Motor neuron (in vitro differentiated cells): Measurements from ENCODE around the gene OR6K2. TPM values are rescaled to one million over a fixed set of nuclear protein-coding genes. Genes with fewer than 3 reads are reported as not detected.

ENCODE experiments used
- ATAC-seq, 8 experiments: fragments of 200-7000 bp; cut with Tn5 transposase; replicated peaks in 6 of 8; 2 replicates each; pipeline ENCODE4 v1.8.0; 2021; ENCODE audit warnings: mild to moderate bottlenecking in 8 of 8, moderate library complexity in 8 of 8
- H3K27ac ChIP-seq, 2 donors: fragments of 250-450 bp; sonication (Bioruptor Pico); 2 replicates each; pipeline ENCODE4 v1.9.0; 2021; ENCODE audit warnings: antibody characterized with exemption in 2 of 2, mild to moderate bottlenecking in 2 of 2, moderate library complexity in 1 of 2
- H3K4me1 ChIP-seq, 2 donors: fragments of 250-450 bp; sonication (Bioruptor Pico); replicated peaks in 1 of 2; 2 replicates each; pipeline ENCODE4 v1.6.1; 2021; ENCODE audit warnings: antibody characterized with exemption in 2 of 2, mild to moderate bottlenecking in 2 of 2, moderate library complexity in 1 of 2
- H3K4me3 ChIP-seq, 5 donors: fragments of 250-450 bp; sonication (Bioruptor Pico); 2 replicates each; pipeline ENCODE4 v1.9.0; 2021; ENCODE audit warnings: antibody characterized with exemption in 5 of 5, mild to moderate bottlenecking in 5 of 5, moderate library complexity in 4 of 5
- WGBS, 10 experiments: fragments of 450-650 bp; shearing (Covaris generic); methylation state at CpG; one replicate each; pipeline ENCODE4 v1.0.0; 2022; 5-methylcytosine and 5-hydroxymethylcytosine counted together
- in situ Hi-C, 9 experiments: fragments of 400-800 bp; cut with MboI; loops; one replicate each; pipeline ENCODE4 v1.15.0; 2021; ENCODE audit warnings: low sequenced_read_pairs in 9 of 9, low pct_unique_long_range_greater_than_20kb in 2 of 9; ENCODE audit not compliant: unreplicated experiment in 9 of 9
- total RNA-seq, 8 experiments: library from RNA; unstranded; fragments of 300-600 nt; gene quantifications; 2 replicates each; pipeline versions ENCODE4 v1.2.3 to v1.2.4, GENCODE V29; 2022

The OR6K2 gene
- total RNA-seq, 8 experiments from 2014 or later = 0.62 TPM; not detected in 7

DNA sequence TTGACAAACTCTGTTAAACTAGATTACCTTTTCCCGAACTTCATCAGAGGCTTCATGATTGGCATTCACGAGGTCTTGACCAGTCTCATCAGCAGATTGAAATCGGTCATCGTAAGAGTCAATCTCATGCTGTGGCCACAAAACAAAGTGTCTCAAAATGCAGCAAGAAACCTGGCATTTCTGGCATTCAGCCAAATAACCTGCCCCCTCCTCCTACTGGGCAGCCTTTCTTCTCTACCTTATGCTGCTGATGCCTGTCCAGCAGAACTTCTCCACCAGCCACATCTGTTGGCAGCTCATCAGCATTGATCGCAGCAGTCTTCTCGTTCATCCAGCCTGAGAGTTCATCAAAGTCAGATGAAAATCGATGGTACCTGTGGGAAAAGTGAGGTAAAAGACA is 26.1 kb downstream of the OR6K2 start:
- ATAC-seq = no peak

DNA sequence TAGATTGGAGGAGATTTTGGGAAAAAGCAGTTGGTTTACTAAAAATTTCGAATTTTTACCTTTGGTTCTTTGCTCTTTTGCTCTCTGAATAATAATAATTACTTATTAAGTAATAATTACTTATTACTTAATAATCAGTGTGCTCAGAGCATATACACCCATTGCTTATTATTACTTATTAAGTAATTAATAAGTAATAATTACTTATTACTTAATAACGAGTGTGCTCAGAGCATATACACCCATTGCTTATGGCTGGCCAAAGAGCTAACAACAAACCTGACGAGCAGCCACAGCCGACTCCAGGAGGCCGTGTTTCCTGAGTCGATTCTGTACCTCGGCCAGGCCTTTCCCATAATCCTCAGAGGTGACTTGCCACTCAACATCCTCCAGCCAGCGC is 34.4 kb downstream of the OR6K2 start:
- Histone ChIP-seq H3K4me3 (no peak overlapping the region), H3K4me1 (no peaks in the 10 kb centered on the region), H3K27ac (no peak overlapping the region)
- no peak for ATAC-seq
- in situ Hi-C loops = no loop called here
- WGBS, 10 experiments = 0 to 80% (median 55%) methylated on average over 1 to 8 of the region's 8 CpGs; no CpG with 5 or more reads in 2 of the 10 experiments

More for the DNA sequence above, 26.1 kb downstream of the OR6K2 start:
- in situ Hi-C loops = no loop called here
- WGBS, 10 experiments = 0 to 90% (median 80%) methylated on average over 1 to 7 of the region's 7 CpGs; no CpG with 5 or more reads in 2 of the 10 experiments
- H3K4me3 ChIP-seq = no peak overlapping the region
- no peaks in the 10 kb centered on the region for H3K4me1 ChIP-seq
- no peak overlapping the region for H3K27ac ChIP-seq

DNA sequence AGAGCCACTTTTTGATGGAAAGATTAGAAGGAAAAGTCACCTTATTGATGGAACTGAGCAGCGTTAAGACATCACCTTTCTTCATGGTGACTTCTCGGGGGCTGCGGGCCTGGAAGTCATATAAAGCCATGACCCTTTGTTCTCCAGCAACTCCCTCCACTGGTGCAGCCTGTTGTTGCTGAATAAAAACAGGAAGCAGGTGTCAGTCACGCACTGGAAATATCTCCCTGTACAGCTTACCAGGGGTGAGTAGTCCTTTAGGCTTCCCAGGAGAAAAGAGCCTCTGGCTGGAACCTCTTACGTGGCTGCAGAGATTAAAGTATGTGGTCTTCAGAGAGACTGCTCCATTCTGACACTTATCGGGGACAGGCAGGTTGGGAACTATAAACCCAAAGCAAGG is 45.9 kb downstream of the OR6K2 start:
- in situ Hi-C loops = no loop called here
- 8 to 95% (median 81%) methylated on average over 1 to 6 of the region's 6 CpGs; no CpG with 5 or more reads in 1 of the 10 experiments for WGBS, 10 experiments
- Histone ChIP-seq H3K4me1 (no peaks in the 10 kb centered on the region), H3K4me3 (no peak overlapping the region), H3K27ac (no peak overlapping the region)
- no peak for ATAC-seq

DNA sequence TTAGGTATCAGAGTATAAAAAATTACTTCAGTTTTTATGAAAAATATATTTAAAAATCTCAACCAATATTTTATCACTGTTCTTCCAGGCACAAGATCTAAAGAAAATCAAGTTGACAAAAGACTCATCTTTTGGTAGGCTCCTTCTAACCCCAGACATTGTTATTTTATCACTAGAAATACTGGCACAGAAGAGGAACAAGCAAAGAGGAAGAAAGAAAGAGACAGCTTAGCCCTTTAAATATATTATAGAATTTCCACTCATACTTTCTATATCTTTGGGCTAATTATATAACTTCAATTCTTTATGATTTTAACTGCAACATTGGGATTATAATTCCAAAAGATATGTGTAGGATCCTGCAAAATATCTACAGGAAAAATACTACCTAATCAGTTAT is 46.4 kb downstream of the OR6K2 start:
- Histone ChIP-seq H3K4me1 (no peaks in the 10 kb centered on the region), H3K27ac (no peak overlapping the region), H3K4me3 (no peak overlapping the region)
- in situ Hi-C loops = no loop called here
- ATAC-seq = no peak

DNA sequence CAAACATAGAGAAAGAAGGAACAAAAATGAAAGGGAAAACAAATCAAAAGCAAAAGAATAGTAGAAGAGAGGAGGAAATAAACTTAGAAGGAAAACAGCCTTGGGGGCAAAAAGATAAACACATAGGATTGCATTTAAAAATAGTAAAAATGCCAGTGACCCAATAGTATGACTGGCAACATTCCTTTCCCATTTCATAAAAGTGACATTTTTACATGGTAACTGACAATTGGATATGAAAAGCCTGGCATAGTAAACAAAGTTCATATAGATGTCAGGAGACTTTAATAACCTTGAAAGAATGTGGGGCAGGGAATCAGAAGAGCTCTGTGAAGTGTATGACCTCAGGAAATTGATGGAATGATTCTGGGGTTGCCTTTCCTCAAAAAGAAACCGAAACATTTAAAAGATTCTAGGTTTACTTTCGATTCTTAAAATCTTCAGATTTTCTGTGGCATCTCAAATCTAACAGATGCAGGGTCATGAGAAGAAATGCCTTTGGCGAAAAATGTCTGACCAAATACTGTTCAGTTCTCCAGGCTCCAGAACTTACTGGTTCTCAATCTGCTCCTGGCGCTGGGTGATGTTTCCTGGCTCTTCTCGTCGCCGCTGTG is 47.6 kb downstream of the OR6K2 start:
- Histone ChIP-seq H3K4me3 (no peak overlapping the region), H3K4me1 (no peaks in the 10 kb centered on the region), H3K27ac (no peak overlapping the region)
- in situ Hi-C loops = no loop called here
- 0 to 88% (median 74%) methylated on average over 1 to 7 of the region's 7 CpGs for WGBS, 10 experiments
- peak in 1 of 8 experiments; percentile 23 for ATAC-seq

Other genes starting within 250 kb of the OR6K2 start
- 1 to 10 TPM in 1 of 8 experiments, under 1 TPM in 4, not detected in 3; 0.15 to 1.3 (median 0.38) TPM for gene OR10K1, start 238.8 kb downstream of the OR6K2 start, total RNA-seq
- not detected for gene OR10R2, start 228.4 kb downstream of the OR6K2 start, total RNA-seq
- gene OR6Y1, start 146.2 kb downstream of the OR6K2 start, total RNA-seq = under 1 TPM in 5 of 8 experiments, not detected in 3; 0.09 to 0.81 (median 0.21) TPM
- 1 to 10 TPM in 1 of 8 experiments, under 1 TPM in 3, not detected in 4; 0.08 to 1.0 (median 0.45) TPM for gene OR6P1, start 130.1 kb downstream of the OR6K2 start, total RNA-seq
- under 1 TPM in 3 of 8 experiments, not detected in 5; 0.21 to 1.00 (median 0.49) TPM for gene OR10X1, start 120.8 kb downstream of the OR6K2 start, total RNA-seq
- gene OR10Z1, start 95.4 kb downstream of the OR6K2 start, total RNA-seq = 1 to 10 TPM in 1 of 8 experiments, under 1 TPM in 4, not detected in 3; 0.10 to 1.1 (median 0.23) TPM
- gene SPTA1, start 13.9 kb downstream of the OR6K2 start, total RNA-seq = 1 to 10 TPM in 1 of 8 experiments, under 1 TPM in 4, not detected in 3; 0.17 to 1.1 (median 0.46) TPM
- gene OR6K3, start 20.1 kb upstream of the OR6K2 start, total RNA-seq = under 1 TPM in 3 of 8 experiments, not detected in 5; 0.32 to 0.81 (median 0.54) TPM
- gene OR6K6, start 54.1 kb upstream of the OR6K2 start, total RNA-seq = 1 to 10 TPM in 1 of 8 experiments, not detected in 7; 1.0 TPM
- under 1 TPM in 5 of 8 experiments, not detected in 3; 0.05 to 0.81 (median 0.17) TPM for gene OR6N1, start 71.5 kb upstream of the OR6K2 start, total RNA-seq
- under 1 TPM in 6 of 8 experiments, not detected in 2; 0.05 to 0.90 (median 0.15) TPM for gene OR6N2, start 80.6 kb upstream of the OR6K2 start, total RNA-seq
- gene MNDA, start 130.7 kb upstream of the OR6K2 start, total RNA-seq = under 1 TPM in 1 of 8 experiments, not detected in 7; 0.22 TPM
- 1 to 10 TPM in 1 of 8 experiments, under 1 TPM in 3, not detected in 4; 0.40 to 3.5 (median 0.64) TPM for gene PYHIN1, start 230.9 kb upstream of the OR6K2 start, total RNA-seq